ENCODE results near the gene ARHGAP24.

Gene ARHGAP24

DNA sequence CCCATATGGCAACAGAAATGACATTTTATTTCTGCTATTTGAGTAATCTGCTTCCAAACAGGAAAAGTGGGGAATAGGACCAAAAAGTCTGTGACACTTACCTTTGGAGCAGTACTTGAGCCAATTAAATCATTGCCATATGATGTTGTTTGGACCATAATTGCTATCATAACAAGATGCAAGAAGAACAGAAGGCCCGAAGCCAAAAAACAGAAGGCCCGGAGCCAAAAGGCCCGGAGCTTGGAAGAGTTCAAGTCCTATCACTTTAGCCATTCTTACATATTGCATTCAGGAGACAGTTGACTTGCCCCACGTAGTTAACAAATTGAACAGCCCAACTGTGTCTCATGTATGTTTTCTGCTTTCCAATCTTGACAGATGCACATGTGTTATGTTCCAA, 285.6 kb downstream of the ARHGAP24 start:
- TF ChIP-seq, protein P1, sequence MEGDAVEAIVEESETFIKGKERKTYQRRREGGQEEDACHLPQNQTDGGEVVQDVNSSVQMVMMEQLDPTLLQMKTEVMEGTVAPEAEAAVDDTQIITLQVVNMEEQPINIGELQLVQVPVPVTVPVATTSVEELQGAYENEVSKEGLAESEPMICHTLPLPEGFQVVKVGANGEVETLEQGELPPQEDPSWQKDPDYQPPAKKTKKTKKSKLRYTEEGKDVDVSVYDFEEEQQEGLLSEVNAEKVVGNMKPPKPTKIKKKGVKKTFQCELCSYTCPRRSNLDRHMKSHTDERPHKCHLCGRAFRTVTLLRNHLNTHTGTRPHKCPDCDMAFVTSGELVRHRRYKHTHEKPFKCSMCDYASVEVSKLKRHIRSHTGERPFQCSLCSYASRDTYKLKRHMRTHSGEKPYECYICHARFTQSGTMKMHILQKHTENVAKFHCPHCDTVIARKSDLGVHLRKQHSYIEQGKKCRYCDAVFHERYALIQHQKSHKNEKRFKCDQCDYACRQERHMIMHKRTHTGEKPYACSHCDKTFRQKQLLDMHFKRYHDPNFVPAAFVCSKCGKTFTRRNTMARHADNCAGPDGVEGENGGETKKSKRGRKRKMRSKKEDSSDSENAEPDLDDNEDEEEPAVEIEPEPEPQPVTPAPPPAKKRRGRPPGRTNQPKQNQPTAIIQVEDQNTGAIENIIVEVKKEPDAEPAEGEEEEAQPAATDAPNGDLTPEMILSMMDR (IDR thresholded peaks at IDR 0.05; ENCODE audit: borderline replicate concordance, insufficient read depth, low read depth, low read length) = no peak
- H3K4me3 ChIP-seq (ENCODE audit: low read depth, low read length) = no peak overlapping the region

DNA sequence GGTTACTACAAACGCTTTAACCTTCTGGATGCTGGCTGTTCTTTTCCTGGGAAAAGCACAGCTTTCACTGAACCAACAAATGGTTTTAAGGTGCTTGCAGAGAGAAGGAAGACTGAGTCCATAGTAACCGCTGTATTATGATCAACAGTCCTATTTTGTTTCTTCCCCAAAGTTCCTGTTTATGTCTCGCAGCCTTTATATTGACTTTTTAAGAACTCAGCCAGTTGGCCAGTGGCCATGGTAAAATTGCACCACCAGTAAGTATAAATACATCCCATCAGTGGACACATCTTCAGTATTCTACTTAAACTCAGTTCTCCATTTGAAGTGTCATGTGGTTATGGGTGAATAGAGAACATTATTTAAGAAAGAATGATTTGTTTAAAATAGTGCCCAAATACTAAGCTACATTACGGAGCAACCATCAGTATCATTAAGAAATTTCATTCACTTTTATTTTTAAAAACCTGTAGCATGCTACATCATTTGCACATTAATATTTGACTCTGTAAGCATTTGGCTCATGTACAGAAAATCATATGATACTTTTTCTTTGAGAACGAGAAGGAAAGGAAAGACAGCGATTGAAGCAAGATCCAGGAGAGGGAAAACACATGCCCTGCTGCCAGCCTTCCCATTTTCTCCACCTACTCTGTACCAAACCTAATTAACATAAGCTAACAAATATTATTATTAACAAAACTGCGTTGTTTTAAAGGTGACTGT, 287.0 kb downstream of the ARHGAP24 start:
- no peak overlapping the region for H3K4me3 ChIP-seq (ENCODE audit: low read depth, low read length)
- TF ChIP-seq, protein P1 (IDR thresholded peaks at IDR 0.05; ENCODE audit: borderline replicate concordance, insufficient read depth, low read depth, low read length) = no peak

DNA sequence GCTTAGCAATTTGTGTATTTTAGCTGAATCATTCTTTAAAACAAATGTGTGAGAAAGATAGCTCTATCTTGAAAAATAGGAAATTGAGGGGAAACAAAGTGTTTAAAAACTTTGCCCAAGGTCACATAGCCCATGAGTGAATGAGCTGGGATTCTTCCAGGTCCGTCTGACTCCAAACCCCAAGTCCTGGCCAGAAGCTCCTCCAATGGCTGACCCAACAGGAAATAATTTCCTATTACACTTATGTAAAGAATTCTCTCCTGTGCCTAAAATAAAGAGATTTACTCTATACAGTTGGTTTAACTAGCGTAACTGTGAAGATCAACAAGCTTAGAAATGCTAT, 287.6 kb downstream of the ARHGAP24 start:
- TF ChIP-seq, protein P1 (IDR thresholded peaks at IDR 0.05; ENCODE audit: borderline replicate concordance, insufficient read depth, low read depth, low read length) = no peak
- no peak overlapping the region for H3K4me3 ChIP-seq (ENCODE audit: low read depth, low read length)

DNA sequence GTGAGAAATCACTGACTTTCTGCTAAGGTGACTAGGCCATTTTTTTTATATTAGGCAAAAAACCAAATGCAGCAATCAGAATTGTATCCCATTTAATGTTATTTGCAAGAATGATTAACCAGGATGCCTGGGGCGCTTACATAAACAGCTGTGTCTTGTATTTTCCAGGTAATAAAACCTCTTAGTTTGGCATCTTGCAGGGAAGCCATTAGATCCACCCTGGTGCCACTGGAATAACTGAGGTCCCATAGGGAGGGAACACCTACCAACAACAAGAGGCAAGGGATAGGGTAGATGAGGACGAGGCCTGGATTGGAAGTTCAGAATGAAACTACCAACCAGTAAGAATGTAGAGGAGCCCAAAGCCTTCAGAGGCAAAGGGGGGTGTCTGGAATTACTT, 288.3 kb downstream of the ARHGAP24 start:
- no peak overlapping the region for H3K4me3 ChIP-seq (ENCODE audit: low read depth, low read length)
- TF ChIP-seq, protein P1 (IDR thresholded peaks at IDR 0.05; ENCODE audit: borderline replicate concordance, insufficient read depth, low read depth, low read length) = no peak

DNA sequence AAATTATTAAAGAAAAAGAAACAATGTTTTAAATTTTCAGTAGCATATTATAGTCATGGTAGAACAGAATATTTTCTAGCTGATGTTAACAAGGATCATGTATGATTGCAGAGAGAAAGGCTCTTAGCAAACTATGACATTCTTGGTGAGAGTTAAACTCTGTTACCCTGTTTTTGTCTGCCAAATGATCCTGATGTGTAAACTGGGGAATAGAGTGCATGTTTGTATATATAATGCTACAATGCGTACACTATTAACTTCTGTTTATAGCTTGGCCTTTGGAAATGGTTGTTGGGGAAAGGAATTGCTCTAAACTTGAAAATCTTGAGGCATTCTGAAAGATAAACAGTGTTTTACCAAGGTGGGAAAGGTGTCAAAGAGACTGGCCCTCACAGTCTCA, 292.7 kb downstream of the ARHGAP24 start:
- TF ChIP-seq, protein P1 (IDR thresholded peaks at IDR 0.05; ENCODE audit: borderline replicate concordance, insufficient read depth, low read depth, low read length) = no peak
- H3K4me3 ChIP-seq (ENCODE audit: low read depth, low read length) = no peak overlapping the region

DNA sequence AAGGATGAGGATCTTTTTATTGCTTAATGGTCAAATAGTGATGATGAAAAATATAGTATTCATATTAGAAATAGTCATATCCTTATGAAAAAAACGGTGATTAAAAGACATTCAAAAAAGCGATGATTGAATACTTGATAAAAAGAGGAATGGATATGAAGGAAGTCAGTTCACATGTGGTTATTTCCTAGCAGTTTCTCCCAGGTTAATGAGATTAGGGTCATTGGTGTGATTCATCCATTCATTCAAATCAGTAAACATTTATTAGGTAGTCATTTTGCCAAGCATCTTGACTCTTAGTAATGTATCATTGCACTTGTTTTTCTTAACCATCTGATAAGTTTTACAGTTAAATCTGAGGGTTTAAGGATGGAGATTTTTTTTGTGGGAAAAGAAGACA, 294.1 kb downstream of the ARHGAP24 start:
- no peak overlapping the region for H3K4me3 ChIP-seq (ENCODE audit: low read depth, low read length)
- TF ChIP-seq, protein P1 (IDR thresholded peaks at IDR 0.05; ENCODE audit: borderline replicate concordance, insufficient read depth, low read depth, low read length) = no peak

DNA sequence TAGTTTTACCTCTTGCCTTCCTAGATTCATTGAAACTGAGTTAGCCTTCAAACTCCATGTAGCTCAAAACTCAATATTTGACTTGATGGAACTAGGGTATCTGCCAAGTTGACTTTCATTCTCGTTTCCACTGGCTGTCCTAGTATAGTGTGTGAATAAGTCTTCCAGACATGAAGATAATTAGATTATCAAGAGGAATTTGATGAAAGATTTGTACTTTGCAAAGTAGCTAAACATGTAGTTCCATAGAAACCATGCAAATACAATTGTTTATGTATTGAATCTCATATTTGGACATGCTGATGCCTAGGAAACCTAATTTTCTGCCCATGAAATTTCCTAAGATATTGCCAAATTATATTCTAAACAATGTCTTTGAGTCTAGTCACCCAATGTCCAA, 297.5 kb downstream of the ARHGAP24 start:
- TF ChIP-seq, protein P1 (IDR thresholded peaks at IDR 0.05; ENCODE audit: borderline replicate concordance, insufficient read depth, low read depth, low read length) = no peak

More for the DNA sequence above, 297.5 kb downstream of the ARHGAP24 start:
- H3K4me3 ChIP-seq (ENCODE audit: low read depth, low read length) = no peak overlapping the region
